Measurements from ENCODE around the gene MFAP3. TPM values are rescaled to one million over a fixed set of nuclear protein-coding genes. Genes with fewer than 3 reads are reported as not detected.
A peak's percentile ranks its signal among the peaks of the same experiment; 100 is the strongest.
"Not testable (repeated sequence)": the region's sequence is repeated elsewhere in the genome, so short reads cannot be mapped to it uniquely, and the experiment has no call there.

Gene MFAP3
- total RNA-seq, 1 donor from 2014 or later = 38.0 TPM

GRCh38 chr5:154049636-154050035 is 10.9 kb downstream of the MFAP3 start:
- DNase-seq (ENCODE audit: low spot score) = no peak

GRCh38 chr5:154053468-154053867 is 14.7 kb downstream of the MFAP3 start:
- DNase-seq (ENCODE audit: low spot score) = no peak

- DNase-seq (ENCODE audit: low spot score) = no peak
Measured at GRCh38 chr5:154055201-154055600, 16.4 kb downstream of the MFAP3 start.

- DNase-seq (ENCODE audit: low spot score) = no peak
Measured at GRCh38 chr5:154058055-154059038, 19.6 kb downstream of the MFAP3 start.

GRCh38 chr5:154059039-154059430 is 20.3 kb downstream of the MFAP3 start:
- no peak for DNase-seq (ENCODE audit: low spot score)

GRCh38 chr5:154059583-154059982 is 20.8 kb downstream of the MFAP3 start:
- no peak for DNase-seq (ENCODE audit: low spot score)

- no peak for DNase-seq (ENCODE audit: low spot score)
Measured at GRCh38 chr5:154060606-154061005, 21.8 kb downstream of the MFAP3 start.

- no peak for DNase-seq (ENCODE audit: low spot score)
Measured at GRCh38 chr5:154063372-154063771, 24.6 kb downstream of the MFAP3 start.

- no peak for DNase-seq (ENCODE audit: low spot score)
Measured at GRCh38 chr5:154065971-154066370, 27.2 kb downstream of the MFAP3 start.

GRCh38 chr5:154069854-154070253 is 31.1 kb downstream of the MFAP3 start:
- not testable (repeated sequence) for DNase-seq (ENCODE audit: low spot score)

GRCh38 chr5:154071799-154072413 is 33.1 kb downstream of the MFAP3 start:
- DNase-seq (ENCODE audit: low spot score) = no peak

- DNase-seq (ENCODE audit: low spot score) = peak; percentile 82
Measured at GRCh38 chr5:154072414-154073171, 33.8 kb downstream of the MFAP3 start.

- DNase-seq (ENCODE audit: low spot score) = no peak
Measured at GRCh38 chr5:154076240-154076922, 37.6 kb downstream of the MFAP3 start.

- DNase-seq (ENCODE audit: low spot score) = no peak
Measured at GRCh38 chr5:154077696-154078095, 38.9 kb downstream of the MFAP3 start.

GRCh38 chr5:154078272-154078671 is 39.5 kb downstream of the MFAP3 start:
- no peak for DNase-seq (ENCODE audit: low spot score)

- no peak for DNase-seq (ENCODE audit: low spot score)
Measured at GRCh38 chr5:154081246-154081645, 42.5 kb downstream of the MFAP3 start.

- DNase-seq (ENCODE audit: low spot score) = no peak
Measured at GRCh38 chr5:154084062-154084639, 45.4 kb downstream of the MFAP3 start.

- DNase-seq (ENCODE audit: low spot score) = no peak
Measured at GRCh38 chr5:154086146-154086545, 47.4 kb downstream of the MFAP3 start.

GRCh38 chr5:154086641-154087040 is 47.9 kb downstream of the MFAP3 start:
- no peak for DNase-seq (ENCODE audit: low spot score)

GRCh38 chr5:154087260-154087659 is 48.5 kb downstream of the MFAP3 start:
- no peak for DNase-seq (ENCODE audit: low spot score)

GRCh38 chr5:154088801-154089200 is 50.0 kb downstream of the MFAP3 start:
- no peak for DNase-seq (ENCODE audit: low spot score)

Measured in umbilical cord (tissue), 2 donors.